ENCODE measurements around the gene E2F2.
"Not testable (repeated sequence)": the region's sequence is repeated elsewhere in the genome, so short reads cannot be mapped to it uniquely, and the experiment has no call there.

E2F2 gene

GRCh38 chr1:23546897-23547584 lies 16.0 kb upstream of the E2F2 start:
- Histone ChIP-seq H3K9me3 (ENCODE audit: severe bottlenecking) (no peaks in the 10 kb centered on the region), H3K36me3 (no peaks in the 10 kb centered on the region), H3K27me3 (ENCODE audit: insufficient read depth, low read depth, severe bottlenecking) (no peaks in the 10 kb centered on the region), H3K27ac (no peak overlapping the region), H3K4me3 (ENCODE audit: low read depth, low read length) (no peak overlapping the region)
- no peak for DNase-seq
- TF ChIP-seq CTCF (IDR thresholded peaks at IDR 0.05; ENCODE audit: low read depth, low read length), result no peak

- no peak for DNase-seq
These were observed 14.8 kb upstream of the E2F2 start for GRCh38 chr1:23545851-23546250.

DNA sequence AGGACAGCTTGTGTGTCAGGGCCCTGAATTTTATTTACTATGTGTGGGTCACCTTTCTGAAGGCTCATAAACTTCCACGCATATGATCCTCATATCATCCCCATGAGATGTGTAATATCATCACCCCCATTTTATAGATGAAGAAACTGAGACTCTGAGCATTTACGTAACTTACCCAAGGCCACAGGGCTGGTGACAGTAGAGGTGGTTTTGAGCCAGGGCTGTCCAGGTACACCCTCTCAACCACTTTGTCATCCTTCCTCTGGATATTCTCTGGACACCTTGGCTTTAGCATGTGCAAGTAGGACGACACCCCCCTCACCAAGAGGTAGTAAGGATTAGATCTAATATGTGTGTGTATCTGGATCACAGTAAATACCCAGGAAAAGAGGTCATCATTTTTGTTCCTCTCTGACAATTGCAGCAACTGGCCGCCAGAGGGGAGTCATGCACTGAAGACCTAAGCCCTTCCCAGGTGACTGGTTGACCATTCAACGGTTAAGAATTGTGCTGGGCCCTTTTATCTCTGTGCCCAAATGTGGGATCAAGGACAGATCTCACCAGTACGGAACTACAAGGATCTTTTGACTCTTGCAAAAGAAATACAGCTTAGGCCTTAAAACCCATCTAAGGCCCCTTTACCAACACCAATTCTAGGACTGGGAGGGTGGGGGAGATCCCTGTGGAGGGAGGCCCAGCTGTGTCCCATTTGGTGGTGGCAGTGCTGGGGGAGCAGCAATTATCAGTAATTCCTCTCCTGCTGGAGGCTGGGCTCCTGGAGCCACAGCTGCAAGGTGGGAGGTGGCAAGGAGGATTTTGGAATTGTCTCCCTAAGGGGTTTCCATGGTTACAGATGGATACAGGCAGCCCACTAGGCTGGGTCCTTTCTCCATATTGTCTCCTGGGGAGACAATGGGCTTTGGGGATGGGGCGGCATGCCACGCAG lies 13.7 kb upstream of the E2F2 start:
- TF ChIP-seq CTCF (IDR thresholded peaks at IDR 0.05; ENCODE audit: low read depth, low read length), result peak; percentile 81
- Histone ChIP-seq H3K27me3 (ENCODE audit: insufficient read depth, low read depth, severe bottlenecking) (no peaks in the 10 kb centered on the region), H3K9me3 (ENCODE audit: severe bottlenecking) (no peaks in the 10 kb centered on the region), H3K27ac (no peak overlapping the region), H3K36me3 (no peaks in the 10 kb centered on the region), H3K4me3 (ENCODE audit: low read depth, low read length) (no peak overlapping the region)
- peak; percentile 77 for DNase-seq

More at GRCh38 chr1:23545851-23546250, 14.8 kb upstream of the E2F2 start:
- no peaks in the 10 kb centered on the region for H3K27me3 ChIP-seq (ENCODE audit: insufficient read depth, low read depth, severe bottlenecking)
- no peaks in the 10 kb centered on the region for H3K36me3 ChIP-seq
- H3K4me3 ChIP-seq (ENCODE audit: low read depth, low read length), result no peak overlapping the region
- H3K9me3 ChIP-seq (ENCODE audit: severe bottlenecking), result no peaks in the 10 kb centered on the region
- no peak for TF ChIP-seq CTCF (IDR thresholded peaks at IDR 0.05; ENCODE audit: low read depth, low read length)
- no peak overlapping the region for H3K27ac ChIP-seq

GRCh38 chr1:23543707-23544443 lies 12.8 kb upstream of the E2F2 start:
- Histone ChIP-seq H3K27ac (no peak overlapping the region), H3K9me3 (ENCODE audit: severe bottlenecking) (no peaks in the 10 kb centered on the region)
- no peak for DNase-seq

GRCh38 chr1:23542940-23543339 lies 11.9 kb upstream of the E2F2 start:
- H3K9me3 ChIP-seq (ENCODE audit: severe bottlenecking); H3K27me3 ChIP-seq (ENCODE audit: insufficient read depth, low read depth, severe bottlenecking); H3K27ac ChIP-seq; H3K36me3 ChIP-seq; DNase-seq; H3K4me3 ChIP-seq (ENCODE audit: low read depth, low read length): not testable (repeated sequence)

More at GRCh38 chr1:23543707-23544443, 12.8 kb upstream of the E2F2 start:
- Histone ChIP-seq H3K4me3 (ENCODE audit: low read depth, low read length) (no peak overlapping the region), H3K36me3 (no peaks in the 10 kb centered on the region), H3K27me3 (ENCODE audit: insufficient read depth, low read depth, severe bottlenecking) (no peaks in the 10 kb centered on the region)
- TF ChIP-seq CTCF (IDR thresholded peaks at IDR 0.05; ENCODE audit: low read depth, low read length), result no peak
